ENCODE measurements around the gene PLCB2.
A peak's percentile ranks its signal among the peaks of the same experiment; 100 is the strongest.

Gene PLCB2

DNA sequence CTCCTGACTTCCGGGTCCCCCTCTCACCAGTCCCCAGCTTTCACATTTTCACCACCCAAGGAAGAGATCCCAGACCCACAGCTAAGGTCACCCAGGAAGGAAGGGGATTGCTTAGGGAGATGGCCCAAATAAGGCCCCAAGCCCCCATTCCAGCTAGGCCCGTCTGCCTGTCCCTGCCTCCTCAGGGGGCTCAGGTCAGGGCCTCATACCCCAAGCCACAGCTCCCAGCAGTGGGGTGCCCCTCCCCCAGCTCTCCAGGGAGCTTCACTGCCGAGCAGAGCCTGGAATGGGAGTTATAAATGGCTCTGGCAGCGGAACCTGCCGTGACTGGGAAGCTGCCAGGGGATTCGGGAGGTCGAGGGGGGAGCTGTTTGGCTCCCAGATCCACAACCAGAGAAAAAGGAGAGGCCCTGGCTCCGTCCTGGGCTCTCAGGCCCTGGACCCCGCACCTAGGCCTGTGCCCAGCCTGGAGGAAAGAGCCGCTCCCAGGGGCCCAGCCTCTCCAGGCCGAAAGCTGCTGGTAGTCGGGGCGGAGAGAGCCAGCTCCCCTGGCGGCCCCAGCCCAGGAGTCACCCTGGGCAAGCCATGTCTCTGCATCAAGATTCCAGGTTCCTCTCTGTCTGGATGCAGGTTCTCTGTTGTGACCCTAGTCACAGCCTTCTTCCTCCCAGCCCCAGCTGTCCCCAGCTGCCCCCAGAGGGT is 32.5 kb upstream of the PLCB2 start:
- DNase-seq, result peak; percentile 61

GRCh38 chr15:40339621-40339945 is 31.8 kb upstream of the PLCB2 start:
- DNase-seq, result no peak

GRCh38 chr15:40338921-40339620 is 31.3 kb upstream of the PLCB2 start:
- DNase-seq, result no peak

DNA sequence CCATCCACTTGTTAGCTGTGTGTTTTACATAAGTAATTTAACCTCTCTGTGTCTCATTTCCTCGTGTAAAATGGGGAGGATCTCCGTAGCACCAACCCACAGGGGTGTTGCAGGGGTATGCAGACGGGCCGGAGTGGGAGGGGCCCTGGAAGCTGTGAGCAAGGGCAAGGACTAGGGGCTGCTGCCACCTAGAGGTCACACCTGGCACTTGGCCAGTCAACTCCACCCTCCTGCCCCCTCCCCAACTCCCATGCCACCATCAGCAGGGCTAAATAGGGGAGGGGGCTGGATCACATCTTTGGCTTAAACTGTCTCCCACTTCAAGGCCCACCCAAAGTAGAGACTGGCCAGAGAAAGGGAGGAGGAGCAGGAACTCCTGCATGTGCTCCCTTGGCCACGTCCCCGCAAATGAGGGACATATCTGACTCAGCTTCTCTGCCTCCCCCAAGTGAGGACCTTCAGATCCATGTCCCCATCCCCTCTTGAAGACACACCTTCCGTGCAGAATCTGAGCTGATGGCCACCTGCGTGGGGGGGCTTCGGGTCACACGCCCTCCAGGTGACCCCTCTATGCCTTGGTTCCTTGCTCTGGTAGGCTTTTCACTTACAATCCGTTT is 30.4 kb upstream of the PLCB2 start:
- peak; percentile 63 for DNase-seq

GRCh38 chr15:40337597-40337996 is 29.9 kb upstream of the PLCB2 start:
- no peak for DNase-seq

- DNase-seq, result no peak
These were observed 29.0 kb upstream of the PLCB2 start for GRCh38 chr15:40336744-40337122.

DNA sequence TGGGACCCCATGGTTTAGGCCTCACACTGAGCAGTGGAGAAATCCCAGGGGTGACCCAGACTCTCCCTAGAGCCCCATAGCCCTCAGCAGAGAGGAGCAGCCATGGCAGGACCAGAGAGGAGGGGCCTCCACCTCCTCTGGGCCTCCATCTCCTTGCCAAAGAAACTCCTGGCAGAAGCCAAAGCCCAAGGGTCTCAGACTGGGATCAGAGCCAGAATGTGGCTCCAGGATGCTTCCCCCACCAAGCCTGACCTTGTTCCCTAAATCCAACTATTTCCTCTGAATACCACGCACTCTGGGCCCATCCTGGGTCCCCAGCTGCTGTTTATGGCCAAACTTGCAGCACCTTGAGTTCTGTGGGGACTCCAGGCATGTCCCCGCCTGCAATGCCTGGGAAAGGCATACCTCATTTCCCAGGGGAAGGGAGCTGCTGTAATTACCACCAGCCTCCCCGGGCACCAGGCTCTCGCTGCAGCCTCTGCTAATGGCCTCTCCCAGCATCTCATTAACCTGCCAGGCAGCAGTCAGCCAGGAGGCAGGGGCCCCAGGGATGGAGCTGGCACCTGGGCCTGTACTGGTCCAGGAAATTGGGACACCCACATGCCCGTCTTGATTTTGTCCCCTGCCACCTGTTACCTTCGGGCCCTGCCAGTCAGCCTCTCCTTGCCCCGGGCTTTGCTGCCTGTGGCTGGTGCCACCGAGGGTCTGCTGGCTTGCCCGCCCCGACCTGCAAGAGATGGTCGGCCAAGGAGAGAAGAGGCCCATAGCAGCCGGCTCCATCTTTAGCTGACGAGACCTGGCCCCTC is 28.4 kb upstream of the PLCB2 start:
- no peak for DNase-seq

- no peak for DNase-seq
These were observed 27.4 kb upstream of the PLCB2 start for GRCh38 chr15:40334941-40335795.

DNA sequence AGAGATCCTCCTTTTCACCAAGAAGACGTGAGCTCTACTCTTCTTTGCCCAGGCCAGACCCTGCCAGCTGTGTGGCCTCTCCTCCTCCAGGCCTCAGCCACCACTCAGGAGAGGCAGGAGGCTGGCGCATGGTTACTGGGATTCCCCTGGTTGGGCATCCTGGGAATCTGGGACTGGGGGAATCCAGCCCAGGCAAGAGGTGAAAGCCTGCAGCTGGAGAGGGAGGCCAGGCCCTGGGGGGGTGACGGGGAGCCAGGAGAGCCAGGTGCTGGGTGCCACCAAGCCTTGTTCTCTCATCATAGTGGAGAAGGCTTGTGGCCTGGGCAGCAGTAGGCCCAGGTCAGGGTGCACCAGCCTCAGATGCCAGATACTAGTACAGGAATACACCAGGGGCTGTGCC is 26.8 kb upstream of the PLCB2 start:
- DNase-seq, result no peak

DNA sequence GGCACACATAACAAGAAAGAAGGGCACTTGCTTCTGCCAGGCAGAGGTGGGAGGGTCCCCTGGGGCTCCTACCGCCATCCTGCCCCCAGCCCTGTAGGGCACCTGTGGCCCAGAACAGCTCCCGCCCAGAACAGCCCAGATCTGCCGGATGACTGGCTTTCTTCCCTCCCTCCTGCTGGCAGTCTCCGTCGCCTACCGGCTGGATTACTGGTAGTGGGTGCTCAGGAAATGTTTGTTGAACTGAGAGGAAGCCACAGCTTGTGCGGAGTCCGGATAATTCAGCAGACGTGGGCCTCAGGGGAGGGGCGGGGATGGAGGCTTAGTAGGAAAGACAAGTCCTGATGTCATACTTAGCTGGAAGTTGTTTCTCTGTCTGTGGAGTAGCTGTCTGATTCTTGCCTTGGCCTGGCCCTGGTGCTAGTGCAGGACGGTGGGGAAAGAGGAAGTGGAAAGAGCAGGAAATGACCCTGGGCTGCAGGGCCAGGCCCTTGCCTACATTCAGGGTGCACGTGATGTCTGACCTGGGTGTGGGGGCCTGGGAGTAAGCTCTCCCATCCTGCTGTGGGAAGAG is 26.3 kb upstream of the PLCB2 start:
- peak; percentile 82 for DNase-seq

DNA sequence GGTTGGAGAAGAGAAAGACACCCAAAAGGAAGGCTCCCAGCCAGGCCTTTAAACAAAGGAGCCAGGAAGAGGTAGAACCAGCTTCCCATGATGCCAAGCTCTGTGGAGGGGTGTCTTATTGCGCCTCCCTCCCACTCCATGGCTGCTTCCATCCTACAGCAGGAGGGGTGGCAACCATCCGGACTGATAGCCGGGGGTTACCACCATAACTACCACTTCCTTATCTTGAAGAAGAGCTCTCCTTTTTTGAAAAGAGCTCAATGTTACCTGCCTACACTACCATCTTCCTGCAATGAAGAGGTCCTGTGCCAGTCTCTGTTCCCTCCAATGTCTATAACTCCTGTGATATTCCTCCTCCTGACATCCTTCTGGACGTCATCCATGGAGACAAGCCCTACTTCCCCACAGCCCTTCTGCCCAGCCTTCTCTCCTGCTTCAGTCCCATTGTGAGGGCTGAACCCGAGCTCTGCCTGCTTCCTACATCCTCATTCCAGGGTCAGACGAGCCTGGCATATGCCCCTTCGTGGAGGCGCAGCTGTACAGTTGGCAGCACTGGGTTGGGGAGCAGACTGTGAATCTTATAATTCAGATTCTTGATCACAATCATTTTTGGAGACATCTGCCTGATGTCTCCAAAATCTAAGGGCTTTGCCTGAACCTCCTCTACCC is 24.5 kb upstream of the PLCB2 start:
- no peak for DNase-seq

- DNase-seq, result no peak
These were observed 23.9 kb upstream of the PLCB2 start for GRCh38 chr15:40331637-40332036.

- DNase-seq, result no peak
These were observed 23.3 kb upstream of the PLCB2 start for GRCh38 chr15:40331026-40331425.

DNA sequence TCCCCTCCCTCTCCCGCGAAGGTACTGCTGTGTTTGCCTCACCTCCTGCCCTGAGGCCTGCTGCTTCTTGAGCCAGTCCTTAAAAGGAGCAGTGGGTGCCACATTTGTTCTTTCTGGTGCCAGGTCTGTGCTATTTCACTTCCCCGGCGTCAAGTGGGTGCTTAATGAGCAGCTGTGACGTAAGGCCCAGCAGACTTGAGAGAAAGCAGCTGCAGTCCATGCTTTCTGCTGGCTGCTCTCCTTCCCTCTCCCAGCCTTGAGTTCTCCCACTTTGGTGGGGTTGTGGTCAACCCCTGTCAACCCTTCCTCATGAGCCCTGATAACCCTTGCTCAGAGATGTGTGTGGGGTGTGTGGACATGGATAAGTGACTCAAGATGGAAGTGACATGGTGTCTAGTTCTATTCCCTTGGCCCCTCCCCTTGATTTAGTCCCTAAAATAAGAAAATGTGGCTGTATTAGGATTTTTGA is 22.7 kb upstream of the PLCB2 start:
- DNase-seq, result no peak

GRCh38 chr15:40329804-40330203 is 22.1 kb upstream of the PLCB2 start:
- DNase-seq, result no peak

DNA sequence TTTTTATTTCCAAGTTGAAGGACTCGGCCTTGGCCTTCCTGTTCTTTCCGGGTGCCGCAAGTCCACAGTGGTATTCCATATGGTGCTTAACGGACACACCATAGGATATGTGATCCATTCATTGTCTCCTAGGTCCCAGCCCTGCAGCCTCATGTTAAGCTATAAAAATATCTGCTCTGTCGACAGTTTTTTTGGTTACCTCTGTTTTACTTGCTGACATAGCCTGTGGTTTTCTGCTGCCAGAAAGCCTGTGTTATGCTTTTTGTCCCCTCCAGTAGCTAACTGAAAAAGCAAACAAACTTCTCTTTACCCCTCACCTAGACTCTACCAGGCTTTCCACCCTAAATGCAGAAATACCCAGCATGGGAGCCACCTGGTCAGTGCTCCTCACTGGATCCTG is 21.0 kb upstream of the PLCB2 start:
- DNase-seq, result no peak

GRCh38 chr15:40328176-40328575 is 20.4 kb upstream of the PLCB2 start:
- DNase-seq, result no peak

DNA sequence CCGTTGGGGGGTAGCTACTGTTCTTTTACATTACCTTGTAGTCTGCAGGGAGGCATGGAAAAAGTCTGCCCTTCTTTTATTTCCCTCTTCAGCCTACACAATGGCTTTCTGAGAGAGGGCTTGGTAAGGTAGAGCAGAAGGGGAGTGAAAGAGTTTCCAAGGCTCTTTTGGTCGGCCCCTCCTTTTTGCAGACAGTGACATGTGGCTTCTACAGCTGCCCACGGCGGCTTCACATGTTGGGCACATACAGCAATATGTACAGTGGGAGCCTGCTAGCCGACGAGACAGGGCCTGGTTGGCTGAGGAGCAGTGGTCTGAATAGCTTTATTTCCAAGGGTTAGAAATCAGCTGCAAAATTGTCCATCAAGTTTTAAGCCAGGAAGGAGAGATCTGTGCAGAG is 19.7 kb upstream of the PLCB2 start:
- no peak for DNase-seq

DNA sequence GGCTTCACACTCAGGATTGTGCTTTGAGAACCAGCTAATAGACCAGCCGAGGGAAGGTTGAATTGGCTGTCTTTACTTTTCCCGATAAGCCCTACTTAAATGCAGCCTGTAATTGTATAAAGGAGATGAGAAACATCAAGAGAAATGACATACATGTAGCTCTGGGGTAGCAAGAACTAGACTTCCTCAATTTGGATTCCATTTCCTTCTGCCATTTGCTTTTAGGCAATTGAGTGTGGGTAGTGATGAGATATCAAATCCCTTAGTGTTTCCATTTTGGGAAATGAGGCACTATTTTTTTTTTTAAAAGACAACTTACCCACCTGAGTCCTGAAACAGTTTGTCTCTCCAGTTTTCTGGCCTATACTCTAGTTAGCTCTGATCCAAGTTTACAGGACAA is 18.0 kb upstream of the PLCB2 start:
- no peak for DNase-seq

GRCh38 chr15:40325188-40325587 is 17.5 kb upstream of the PLCB2 start:
- DNase-seq, result no peak

Measured in right hindlimb (tissue), 1 donor.